ENCODE measurements around the gene LASP1NB.

The LASP1NB gene

DNA sequence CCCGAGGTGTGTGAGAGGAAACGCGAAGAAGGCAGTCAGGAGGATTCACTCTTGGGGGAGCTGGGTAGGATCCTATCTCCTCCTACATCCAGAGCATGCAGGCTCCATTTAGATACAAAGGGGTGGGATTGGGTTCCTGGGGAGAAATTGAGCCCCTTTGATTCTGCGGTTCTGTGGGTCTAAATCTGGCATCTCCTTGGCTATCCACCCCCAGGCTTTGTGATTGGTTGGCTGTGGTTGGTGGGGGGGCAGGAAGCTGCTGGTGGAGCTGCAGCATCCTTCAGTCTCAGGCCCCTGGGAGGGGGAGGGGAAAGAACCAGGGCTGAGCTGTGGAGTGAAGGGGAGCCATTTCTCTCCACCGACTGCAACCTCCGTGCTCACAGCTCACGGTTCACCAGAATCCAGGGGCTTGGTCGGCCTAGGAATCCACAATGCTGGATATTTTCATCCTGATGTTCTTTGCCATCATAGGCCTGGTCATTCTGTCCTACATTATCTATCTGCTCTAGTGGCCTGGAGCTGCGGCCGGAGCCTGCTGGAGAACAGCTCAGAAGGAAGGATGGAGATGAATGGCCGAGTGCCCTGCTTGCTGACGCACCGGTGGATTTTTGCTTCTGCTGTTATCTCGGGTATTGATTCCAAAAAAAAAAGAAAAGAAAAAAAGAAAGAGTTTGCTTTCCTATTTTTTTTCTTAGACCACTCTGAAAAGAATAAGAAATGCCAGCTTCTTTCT is at the start of gene LASP1NB:
Gene LASP1NB (plus strand): TSS at position 352 of the 733 bp plus-strand sequence.
- H3K27ac ChIP-seq, result no peak within 1 kb of the TSS
- TF ChIP-seq ZFX (IDR thresholded peaks at IDR 0.05), result no peak
- TF ChIP-seq, protein P1, sequence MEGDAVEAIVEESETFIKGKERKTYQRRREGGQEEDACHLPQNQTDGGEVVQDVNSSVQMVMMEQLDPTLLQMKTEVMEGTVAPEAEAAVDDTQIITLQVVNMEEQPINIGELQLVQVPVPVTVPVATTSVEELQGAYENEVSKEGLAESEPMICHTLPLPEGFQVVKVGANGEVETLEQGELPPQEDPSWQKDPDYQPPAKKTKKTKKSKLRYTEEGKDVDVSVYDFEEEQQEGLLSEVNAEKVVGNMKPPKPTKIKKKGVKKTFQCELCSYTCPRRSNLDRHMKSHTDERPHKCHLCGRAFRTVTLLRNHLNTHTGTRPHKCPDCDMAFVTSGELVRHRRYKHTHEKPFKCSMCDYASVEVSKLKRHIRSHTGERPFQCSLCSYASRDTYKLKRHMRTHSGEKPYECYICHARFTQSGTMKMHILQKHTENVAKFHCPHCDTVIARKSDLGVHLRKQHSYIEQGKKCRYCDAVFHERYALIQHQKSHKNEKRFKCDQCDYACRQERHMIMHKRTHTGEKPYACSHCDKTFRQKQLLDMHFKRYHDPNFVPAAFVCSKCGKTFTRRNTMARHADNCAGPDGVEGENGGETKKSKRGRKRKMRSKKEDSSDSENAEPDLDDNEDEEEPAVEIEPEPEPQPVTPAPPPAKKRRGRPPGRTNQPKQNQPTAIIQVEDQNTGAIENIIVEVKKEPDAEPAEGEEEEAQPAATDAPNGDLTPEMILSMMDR (conservative IDR thresholded peaks at IDR 0.05), result no peak

DNA sequence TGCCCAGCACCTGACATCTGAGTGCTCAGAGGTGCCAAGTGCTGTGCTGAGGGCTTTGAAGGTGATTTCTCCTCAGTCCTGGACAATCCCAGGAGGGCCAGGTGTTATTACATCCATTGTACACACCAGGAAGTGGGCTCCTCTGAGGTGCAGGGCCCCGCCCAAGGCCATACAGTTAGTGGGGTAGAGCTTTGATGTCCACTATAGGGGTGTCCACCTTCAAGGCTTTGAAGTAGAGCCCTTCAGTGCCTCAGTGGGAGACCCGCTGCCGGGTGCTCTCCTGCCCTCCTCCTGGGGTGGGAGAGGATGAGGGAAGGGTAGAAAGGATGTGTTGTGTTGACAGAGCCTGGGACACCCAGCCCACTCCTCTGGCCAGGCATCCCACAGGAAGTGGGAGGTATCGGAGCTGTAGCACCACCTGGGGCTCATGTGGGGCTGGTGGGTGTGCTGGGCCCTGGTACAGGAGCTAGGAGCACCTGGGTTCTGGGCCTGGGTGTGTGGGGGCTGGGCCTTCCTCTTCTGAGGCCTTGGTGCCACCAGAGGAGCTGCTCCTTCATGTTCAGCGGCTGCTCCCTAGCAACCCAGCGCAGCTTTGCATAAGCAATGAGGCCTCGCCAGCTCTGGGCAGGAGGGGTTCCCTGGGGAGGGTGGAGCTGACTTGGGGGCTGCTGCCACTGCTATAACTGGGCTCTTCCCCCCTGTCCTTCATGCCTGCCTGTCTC is 48.1 kb upstream of the LASP1NB start:
- TF ChIP-seq, protein P1 (conservative IDR thresholded peaks at IDR 0.05), result no peak
- TF ChIP-seq ZFX (IDR thresholded peaks at IDR 0.05), result no peak
- H3K27ac ChIP-seq, result no peak overlapping the region

DNA sequence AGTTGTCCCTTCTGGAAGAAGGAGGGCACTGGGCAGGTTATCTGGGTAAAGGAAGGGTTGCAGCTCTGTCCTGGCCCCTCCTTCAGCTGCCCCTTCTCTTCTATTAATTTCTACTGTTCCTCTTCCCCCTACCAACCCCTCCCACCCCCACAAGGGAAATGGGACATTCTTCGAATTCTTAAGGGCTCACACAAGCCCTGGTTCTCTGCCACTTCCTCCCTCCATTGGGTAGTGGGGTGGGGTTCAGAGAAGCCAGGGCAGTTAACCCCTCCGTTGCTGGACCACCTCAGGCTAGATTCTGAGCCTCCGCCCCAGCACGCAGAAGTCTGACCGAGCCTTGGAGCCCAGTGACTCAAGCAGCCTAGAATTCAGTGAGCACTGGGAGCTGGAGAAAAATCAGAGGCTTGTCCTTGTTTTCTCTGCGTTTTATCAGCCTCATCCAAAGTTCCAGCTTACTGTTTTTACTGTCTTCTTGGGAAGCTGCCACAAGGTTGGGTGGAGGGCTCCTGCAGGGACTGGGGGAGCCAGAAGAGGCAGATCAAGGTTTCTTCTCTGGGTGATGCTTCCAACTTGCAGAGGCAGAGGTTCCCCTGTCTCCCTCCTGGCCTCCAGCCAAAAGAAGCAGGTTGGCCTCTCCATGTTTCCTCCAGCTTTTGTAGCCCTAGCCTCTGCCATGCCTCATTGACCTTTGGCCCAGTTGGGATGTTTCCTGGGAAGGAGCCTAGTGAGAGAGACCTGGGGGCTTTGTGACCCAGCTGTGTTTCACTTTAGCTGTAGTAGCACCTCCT is 45.3 kb upstream of the LASP1NB start:
- no peak overlapping the region for H3K27ac ChIP-seq
- no peak for TF ChIP-seq ZFX (IDR thresholded peaks at IDR 0.05)
- TF ChIP-seq, protein P1 (conservative IDR thresholded peaks at IDR 0.05), result no peak

DNA sequence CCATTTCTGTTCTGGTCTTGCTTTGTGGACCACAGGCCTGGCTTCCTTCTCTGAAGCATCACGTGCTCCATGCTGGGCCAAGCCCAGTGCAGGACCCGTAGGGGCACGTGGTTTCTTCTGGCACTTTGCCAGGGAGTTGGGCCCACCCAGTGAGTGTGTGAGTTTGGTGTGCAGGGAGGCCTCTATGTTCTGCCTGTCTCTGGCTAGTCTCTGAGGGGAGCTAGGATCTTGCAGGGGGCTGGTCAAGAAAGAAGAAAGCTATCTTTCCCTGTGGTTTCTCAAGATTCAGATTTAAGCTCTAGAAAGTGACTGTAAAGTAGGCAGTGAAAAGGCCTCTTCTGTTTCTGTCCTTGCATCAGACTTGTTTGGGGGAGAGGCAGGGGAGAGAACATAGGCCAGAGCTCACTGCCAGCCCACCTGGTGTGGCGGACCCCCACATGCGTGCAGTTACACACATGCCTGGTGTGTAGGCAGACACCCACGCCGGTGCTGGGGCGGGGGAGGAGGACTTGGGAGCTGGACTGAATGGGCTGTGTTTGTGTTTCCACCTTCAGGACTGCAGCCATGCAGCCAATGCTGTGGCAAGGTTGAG is 43.7 kb upstream of the LASP1NB start:
- TF ChIP-seq, protein P1 (conservative IDR thresholded peaks at IDR 0.05), result no peak
- no peak overlapping the region for H3K27ac ChIP-seq

DNA sequence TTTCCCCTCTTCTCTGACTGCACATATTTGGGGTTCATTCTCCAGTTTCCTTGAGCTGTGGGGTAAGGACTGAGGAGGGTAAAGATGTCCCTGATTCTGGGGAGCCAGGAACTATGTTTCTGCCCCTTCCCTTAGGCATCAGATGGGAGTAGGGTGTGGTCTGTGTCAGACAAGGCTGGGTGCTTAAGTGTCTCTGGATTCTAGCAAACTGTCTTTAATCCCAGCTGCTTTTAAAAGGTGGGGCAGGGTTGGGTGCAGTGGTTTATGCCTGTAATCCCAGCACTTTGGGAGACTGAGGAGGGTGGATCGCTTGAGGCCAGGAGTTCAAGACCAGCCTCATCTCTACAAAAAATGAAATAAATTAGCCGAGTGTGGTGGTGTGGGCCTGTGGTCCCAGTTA is 42.5 kb upstream of the LASP1NB start:
- no peak overlapping the region for H3K27ac ChIP-seq
- TF ChIP-seq, protein P1 (conservative IDR thresholded peaks at IDR 0.05), result no peak
- TF ChIP-seq ZFX (IDR thresholded peaks at IDR 0.05), result no peak

DNA sequence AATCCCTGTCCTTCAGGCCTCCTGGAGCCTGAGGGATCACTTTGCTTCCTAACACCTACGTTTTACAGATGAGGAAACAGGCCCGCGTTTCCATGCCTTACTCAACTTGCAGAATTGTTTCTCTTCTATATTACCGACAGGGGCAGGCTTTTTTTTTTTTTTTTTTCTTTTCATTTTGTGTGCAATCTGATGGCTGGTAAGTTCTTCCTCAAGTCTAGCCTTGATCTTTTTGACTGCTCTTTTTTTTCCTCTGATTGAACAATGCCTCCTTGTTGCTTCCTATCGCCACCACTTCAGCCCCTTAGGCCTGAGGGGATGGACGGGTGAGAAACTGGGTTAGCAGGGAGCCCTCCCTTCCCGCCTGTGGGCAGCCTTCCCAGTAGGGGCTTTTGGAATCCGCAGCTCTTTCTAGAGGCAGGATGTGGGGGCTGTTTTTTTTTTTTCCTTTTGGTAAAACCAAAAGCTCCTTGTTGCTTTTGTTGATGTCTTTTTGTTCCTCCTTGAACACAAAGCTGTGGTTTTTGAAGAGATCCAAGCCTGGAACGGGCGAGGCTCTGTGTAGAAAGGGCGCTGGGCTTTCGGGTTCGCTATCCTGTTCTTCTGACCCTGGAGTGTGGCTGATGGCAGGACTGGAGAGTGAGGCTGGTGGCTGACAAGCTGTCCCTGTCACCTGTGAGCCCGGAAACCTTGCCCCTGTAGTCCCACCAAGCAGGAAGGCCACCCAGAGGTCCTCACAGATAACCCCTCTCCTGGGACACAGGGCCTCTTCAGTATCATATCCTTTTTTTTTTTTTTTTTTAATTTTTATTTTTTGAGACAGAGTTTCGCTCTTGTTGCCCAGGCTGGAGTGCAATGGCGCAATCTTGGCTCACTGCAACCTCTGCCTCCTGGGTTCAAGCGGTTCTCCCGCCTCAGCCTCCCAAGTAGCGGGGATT is 41.6 kb upstream of the LASP1NB start:
- TF ChIP-seq, protein P1 (conservative IDR thresholded peaks at IDR 0.05), result no peak
- no peak for TF ChIP-seq ZFX (IDR thresholded peaks at IDR 0.05)

More for the DNA sequence above, 41.6 kb upstream of the LASP1NB start:
- no peak overlapping the region for H3K27ac ChIP-seq
